ENCODE data around the gene BACE1-AS.
"Not testable (repeated sequence)": the region's sequence is repeated elsewhere in the genome, so short reads cannot be mapped to it uniquely, and the experiment has no call there.

The BACE1-AS gene

DNA sequence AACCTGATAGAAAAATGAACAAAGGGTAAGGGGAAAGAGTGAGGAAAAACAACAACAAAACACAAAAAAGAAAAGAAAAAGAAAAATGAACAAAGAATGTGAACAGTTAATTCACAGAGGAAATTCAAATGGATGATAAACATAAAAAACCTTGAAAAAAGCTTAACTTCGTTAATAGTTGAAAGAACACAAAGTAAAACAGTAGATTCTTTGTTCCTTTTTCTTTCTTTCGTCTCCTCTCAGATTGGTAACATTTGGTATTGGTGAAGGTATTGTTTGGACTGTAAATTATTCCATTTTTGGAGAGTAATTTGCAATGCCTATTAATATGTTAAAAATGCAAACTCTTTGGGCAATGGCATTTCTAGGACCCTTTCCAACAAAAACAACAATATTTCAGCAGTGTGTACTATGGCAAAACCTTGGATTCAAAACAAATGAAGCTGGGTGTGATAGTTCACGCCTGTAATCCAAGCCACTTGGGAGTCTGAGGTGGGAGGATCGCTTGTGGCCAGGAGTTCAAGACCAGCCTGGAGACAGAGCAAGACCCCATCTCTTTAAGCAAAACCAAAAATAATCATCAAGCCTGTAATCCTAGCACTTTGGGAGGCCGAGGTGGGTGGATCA, 28.2 kb downstream of the BACE1-AS start:
- no peak for DNase-seq

DNA sequence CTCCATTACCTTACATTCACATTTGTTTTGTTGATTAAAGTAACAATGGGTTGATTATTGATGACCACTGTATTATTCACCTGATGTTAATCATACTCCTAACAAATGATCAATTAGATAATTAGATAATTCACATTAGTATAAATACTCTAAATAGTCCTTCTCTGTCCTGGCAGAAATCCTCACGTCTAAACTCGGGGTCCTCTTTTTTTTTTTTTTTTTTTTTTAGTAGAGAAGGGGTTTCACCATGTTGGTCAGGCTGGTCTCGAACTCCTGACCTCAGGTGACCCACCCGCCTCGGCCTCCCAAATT, 36.1 kb downstream of the BACE1-AS start:
- not testable (repeated sequence) for DNase-seq

DNA sequence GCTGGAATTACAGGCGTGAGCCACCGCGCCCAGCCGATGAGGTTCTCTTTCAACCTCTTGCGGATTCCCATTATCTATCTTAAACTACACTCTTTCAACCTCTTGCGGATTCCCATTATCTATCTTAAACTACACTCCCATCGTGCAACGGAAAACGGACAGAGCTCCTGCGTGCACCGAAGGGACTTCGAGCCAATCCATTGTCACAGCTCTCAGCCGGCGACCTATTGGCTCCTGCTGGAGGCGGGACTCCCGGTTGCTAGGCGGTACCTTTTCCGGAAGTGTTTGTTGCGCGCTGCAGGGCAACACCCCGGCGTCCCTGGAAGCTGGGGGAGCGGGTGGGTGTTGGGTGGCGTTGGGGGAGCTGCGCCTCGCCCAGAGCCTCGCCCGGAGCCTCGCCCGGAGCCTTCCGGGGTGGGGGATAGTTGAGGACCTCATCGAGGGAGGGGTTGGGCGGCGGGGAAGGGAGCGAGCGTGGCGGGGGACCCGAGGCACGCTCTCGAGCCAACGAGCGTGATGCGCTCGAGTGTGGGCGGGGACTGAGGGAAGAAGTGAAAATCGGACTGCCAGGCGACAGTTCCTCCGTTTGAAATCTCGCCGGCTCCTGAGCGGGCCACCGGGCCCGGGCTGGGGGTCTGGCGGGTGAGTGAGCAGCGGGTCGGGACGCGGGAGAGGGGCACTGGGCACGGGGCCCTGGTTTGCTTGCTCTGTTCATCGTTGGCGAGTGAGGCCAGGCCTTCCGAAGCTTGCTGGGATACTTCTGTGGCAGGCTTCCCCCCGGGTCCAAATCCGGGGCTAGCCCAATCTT, 36.6 kb downstream of the BACE1-AS start, which contains the start of gene CEP164:
TSS of gene CEP164 (plus strand) at position 288 of the 808 bp plus-strand sequence. CDS start 10,733 bp downstream, outside the sequence.
- peak; percentile 72 to 98 (median 94) for DNase-seq

DNA sequence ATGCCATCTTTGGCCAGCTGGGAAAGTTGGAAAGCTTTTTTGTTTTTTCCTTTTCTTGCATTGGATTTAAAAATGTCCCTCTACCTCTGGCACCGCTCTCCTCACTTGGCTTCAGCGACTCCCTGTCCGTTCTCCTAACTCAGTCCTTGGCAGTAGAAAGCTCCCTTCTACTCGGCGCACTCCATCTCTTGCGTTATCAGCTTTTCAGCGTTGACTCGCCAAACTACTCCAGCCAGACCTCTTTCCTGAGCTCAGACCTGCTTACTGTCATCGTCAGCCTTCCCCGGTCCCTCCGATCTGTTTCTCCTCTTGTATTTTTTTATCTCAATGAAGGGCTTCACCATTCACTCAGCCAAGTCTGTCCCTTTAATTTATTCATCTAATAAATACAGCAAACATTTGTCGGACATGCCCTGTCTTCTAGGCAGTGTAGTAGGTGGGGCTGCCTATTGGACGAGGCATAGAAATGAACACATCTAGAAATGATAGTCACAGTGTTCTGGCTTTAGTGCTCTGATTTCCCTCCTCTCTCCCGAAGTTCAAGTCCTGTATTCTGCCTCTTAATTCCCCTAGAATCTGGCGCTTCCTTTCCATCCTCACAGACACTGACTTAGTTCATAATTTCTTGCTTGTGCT, 37.3 kb downstream of the BACE1-AS start:
- peak in 5 of 58 donors; percentile 33 to 74 (median 41) for DNase-seq

DNA sequence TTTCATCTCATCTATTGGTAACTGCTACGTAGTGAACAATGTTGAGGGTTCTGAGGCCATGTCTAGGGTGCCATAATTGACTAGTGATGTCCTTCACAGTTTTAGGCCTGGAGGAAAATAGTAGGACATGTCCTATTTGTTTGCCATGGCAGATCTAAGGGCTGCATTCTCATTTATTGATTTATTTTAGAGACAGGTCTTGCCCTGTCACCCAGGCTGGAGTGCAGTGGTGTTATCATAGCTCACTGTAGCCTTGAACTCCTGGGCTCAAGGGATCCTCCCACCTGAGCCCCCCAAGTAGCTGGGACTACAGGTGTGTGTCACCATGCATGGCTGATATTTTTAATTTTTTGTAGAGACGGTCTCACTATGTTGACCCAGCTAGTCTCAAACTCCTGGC, 41.7 kb downstream of the BACE1-AS start:
- DNase-seq: no peak

DNA sequence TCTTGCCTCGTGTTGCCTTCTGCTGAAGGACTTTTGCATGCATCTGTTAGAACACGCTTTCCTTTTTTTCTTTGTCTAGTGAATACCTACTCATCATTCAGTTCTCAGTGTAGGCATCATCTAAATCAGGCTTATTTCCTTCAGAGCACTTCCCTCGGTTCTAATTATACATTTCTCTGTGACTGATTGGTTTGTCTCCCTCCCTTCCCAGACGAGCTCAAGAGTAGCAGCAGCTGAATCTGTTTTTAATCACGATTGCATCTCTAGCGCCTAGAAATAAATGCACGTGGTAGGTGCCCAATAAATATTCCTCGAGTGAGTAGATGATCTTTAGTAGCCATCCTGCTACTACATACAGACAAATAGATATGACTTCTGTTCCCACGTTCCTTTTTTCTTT, 42.8 kb downstream of the BACE1-AS start:
- peak in 3 of 58 donors; percentile 16 to 61 (median 21) for DNase-seq

DNA sequence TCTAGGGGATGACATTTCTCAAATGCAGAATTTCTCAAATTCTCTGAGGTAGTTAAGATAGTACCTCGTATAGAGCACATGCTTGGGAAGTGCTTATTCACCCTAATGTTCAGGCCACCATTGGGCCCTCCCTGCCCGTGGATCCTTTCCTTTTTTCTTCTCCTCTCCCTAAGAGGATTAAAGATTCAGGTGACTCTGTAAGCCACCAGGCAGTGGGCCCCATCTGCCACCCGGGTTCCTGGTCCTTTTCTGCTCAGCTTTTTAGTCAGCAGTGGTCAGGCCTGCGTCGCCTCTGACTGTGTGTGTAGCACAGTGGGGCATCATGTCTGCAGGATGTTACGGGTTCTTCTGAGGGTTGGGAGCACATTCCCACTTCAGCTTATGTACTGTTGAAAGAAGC, 43.8 kb downstream of the BACE1-AS start:
- no peak for DNase-seq

DNA sequence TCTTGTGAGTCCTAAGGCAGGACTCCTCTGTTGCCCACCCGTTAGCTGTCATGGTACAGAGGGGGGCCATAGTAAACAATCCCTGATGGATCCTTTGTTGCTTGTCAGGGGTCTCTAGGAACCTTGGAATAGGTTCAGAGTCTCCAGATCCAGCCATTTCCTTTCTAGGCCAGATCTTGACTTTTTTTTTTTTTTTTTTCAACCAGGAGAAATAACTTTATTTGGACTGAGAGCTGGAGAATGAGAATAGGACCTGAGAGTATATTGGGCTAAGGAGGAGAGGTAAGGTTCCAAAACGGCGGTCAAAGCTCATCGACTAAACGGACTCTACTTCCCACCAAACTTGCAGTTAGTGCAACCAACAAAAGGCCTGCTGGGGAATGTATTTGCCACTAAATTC, 44.3 kb downstream of the BACE1-AS start:
- DNase-seq: no peak

DNA sequence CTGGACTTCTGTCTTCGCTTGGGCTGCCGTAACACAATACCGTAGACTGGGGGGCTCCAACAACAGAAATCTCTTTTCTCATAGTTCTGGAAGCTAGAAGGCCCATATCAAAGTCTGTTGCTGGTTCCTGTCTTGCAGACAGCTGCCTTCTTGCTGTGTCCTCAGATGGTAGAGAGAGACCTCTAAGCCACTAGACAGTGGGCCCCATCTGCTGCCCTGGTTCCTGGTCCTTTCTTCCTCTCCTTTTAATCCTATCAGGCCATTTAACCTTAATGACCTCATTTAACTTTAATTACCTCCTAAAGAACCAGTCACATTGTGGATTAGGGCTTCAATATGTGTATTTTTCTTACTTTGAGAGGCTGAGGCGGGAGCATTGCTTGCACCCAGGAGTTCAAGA, 45.9 kb downstream of the BACE1-AS start:
- DNase-seq: no peak
